A549 (cell line): ENCODE results near the gene NDRG4. TPM values are rescaled to one million over a fixed set of nuclear protein-coding genes. Genes with fewer than 3 reads are reported as not detected.

Source experiments
- ATAC-seq, 2 experiments: fragments of 200-7000 bp in 1 of 2; fragments of >200 bp in 1 of 2; cut with Nextera tagmentation in 1 of 2; cut with Tn5 transposase in 1 of 2; 3 replicates each; pipeline versions ENCODE4 v1.8.0 to v1.9.1; 2018 to 2020; ENCODE audit warnings: mild to moderate bottlenecking in 1 of 2, moderate library complexity in 1 of 2
- CTCF ChIA-PET: fragments of 300-600 bp; sonication (Branson Sonifier 250); formaldehyde crosslinking; extraction: SDS; loops from one replicate; lab custom pipeline; 2021; ENCODE audit warnings: antibody characterized with exemption, inconsistent platforms; lab: Yijun Ruan, JAX
- POLR2A ChIA-PET: fragments of 350-600 bp; formaldehyde crosslinking; extraction: SDS; loops from one replicate; lab custom pipeline; 2021; ENCODE audit warnings: antibody characterized with exemption, inconsistent platforms; lab: Yijun Ruan, JAX
- DNase-seq, 2 experiments: peaks; one replicate each; pipeline versions ENCODE4 v3.0.0 to v3.0.0-alpha.2; 2011 to 2016; ENCODE audit warnings: low read depth in 1 of 2, low spot score in 1 of 2
- FAIRE-seq: peaks from 2 replicates; lab custom pipeline; 2011; peaks lifted over from hg19 to GRCh38; lab: Jason Lieb, UNC
- H3K27ac ChIP-seq, 2 experiments: fragments of >200 bp; sonication (Bioruptor Twin); formaldehyde crosslinking; 3 replicates each; pipeline ENCODE4 v1.5.1; 2016 to 2017
- H3K4me1 ChIP-seq: fragments of >200 bp; sonication (Bioruptor Twin); formaldehyde crosslinking; 3 replicates; pipeline ENCODE4 v1.6.1; 2016
- H3K4me2 ChIP-seq: fragments of >200 bp; sonication (Bioruptor Twin); formaldehyde crosslinking; 3 replicates; pipeline ENCODE4 v1.6.1; 2016
- H3K4me3 ChIP-seq: fragments of >200 bp; sonication (Bioruptor Twin); formaldehyde crosslinking; 3 replicates; pipeline ENCODE4 v1.5.1; 2016
- H3K9me3 ChIP-seq: fragments of >200 bp; sonication (Bioruptor Twin); formaldehyde crosslinking; 3 replicates; pipeline ENCODE4 v1.6.1; 2016
- BHLHE40 ChIP-seq: IDR thresholded peaks from 2 replicates; pipeline ENCODE4 v1.6.1; 2012; ENCODE audit warnings: low read depth, low read length, inconsistent platforms
- CBX2 ChIP-seq: fragments of 200-600 bp; sonication (generic); IDR thresholded peaks from 2 replicates; pipeline ENCODE4 v1.6.1; 2016; ENCODE audit warnings: low read depth, mild to moderate bottlenecking, borderline replicate concordance
- CBX8 ChIP-seq: fragments of 200-600 bp; sonication (generic); IDR thresholded peaks from 2 replicates; pipeline ENCODE4 v1.6.1; 2016
- CEBPB ChIP-seq, 2 experiments: fragments of >200 bp in 1 of 2; sonication (Bioruptor Twin) in 1 of 2; formaldehyde crosslinking in 1 of 2; IDR thresholded peaks; 2 replicates each; pipeline ENCODE4 v1.6.1; 2012 to 2016
- CHD4 ChIP-seq: fragments of 200-600 bp; sonication (generic); IDR thresholded peaks from 2 replicates; pipeline ENCODE4 v1.6.1; 2016; ENCODE audit warnings: antibody characterized with exemption, mild to moderate bottlenecking, borderline replicate concordance
- CTCF ChIP-seq: fragments of >200 bp; sonication (Bioruptor Twin); formaldehyde crosslinking; IDR thresholded peaks from 3 replicates; pipeline ENCODE4 v1.5.1; 2016
- ESRRA ChIP-seq: fragments of 150-350 bp; IDR thresholded peaks from 2 replicates; pipeline ENCODE4 v1.6.1; 2014; ENCODE audit warnings: mild to moderate bottlenecking, low read length, borderline replicate concordance
- FOXS1 ChIP-seq: fragments of 250-450 bp; sonication (Bioruptor Pico); IDR thresholded peaks from 2 replicates; pipeline ENCODE4 v1.5.0; 2020; ENCODE audit warnings: mild to moderate bottlenecking, moderate library complexity
- HEYL ChIP-seq: fragments of 250-450 bp; sonication (Bioruptor Pico); IDR thresholded peaks from 2 replicates; pipeline ENCODE4 v1.8.0; 2021; ENCODE audit warnings: mild to moderate bottlenecking, moderate library complexity
- HMGXB4 ChIP-seq: fragments of 250-450 bp; sonication (Bioruptor Pico); IDR thresholded peaks from 2 replicates; pipeline ENCODE4 v1.5.0; 2021; ENCODE audit warnings: mild to moderate bottlenecking, moderate library complexity, borderline replicate concordance
- HOXA7 ChIP-seq: fragments of 250-450 bp; sonication (Bioruptor Pico); IDR thresholded peaks from 2 replicates; pipeline ENCODE4 v1.5.0; 2020; ENCODE audit warnings: mild to moderate bottlenecking, moderate library complexity
- JUNB ChIP-seq: fragments of >200 bp; sonication (Bioruptor Twin); formaldehyde crosslinking; IDR thresholded peaks from 2 replicates; pipeline ENCODE4 v1.6.1; 2016
- MAFK ChIP-seq: fragments of 450-650 bp; IDR thresholded peaks from 2 replicates; pipeline ENCODE4 v1.6.1; 2014; ENCODE audit not compliant: partially characterized antibody
- MAZ ChIP-seq: fragments of 150-350 bp; IDR thresholded peaks from 2 replicates; pipeline ENCODE4 v1.6.1; 2014; ENCODE audit warnings: antibody characterized with exemption, low read depth, low read length, borderline replicate concordance
- PHF8 ChIP-seq: fragments of 200-600 bp; sonication (generic); IDR thresholded peaks from 2 replicates; pipeline ENCODE4 v1.6.1; 2016; ENCODE audit warnings: low read depth, mild to moderate bottlenecking, antibody characterized with exemption, moderate library complexity, borderline replicate concordance
- RAD21 ChIP-seq, 2 experiments: fragments of >200 bp in 1 of 2; sonication (Bioruptor Twin) in 1 of 2; formaldehyde crosslinking in 1 of 2; IDR thresholded peaks in 1 of 2; conservative IDR thresholded peaks in 1 of 2; 2 replicates in 1 of 2; 3 replicates in 1 of 2; pipeline ENCODE4 v1.6.1; 2012 to 2018; ENCODE audit warnings: inconsistent platforms in 1 of 2
- REST ChIP-seq: fragments of 200-600 bp; sonication (generic); IDR thresholded peaks from 2 replicates; pipeline ENCODE4 v1.6.1; 2016; ENCODE audit warnings: antibody characterized with exemption, mild to moderate bottlenecking, moderate library complexity
- RFX5 ChIP-seq: fragments of 450-650 bp; IDR thresholded peaks from 2 replicates; pipeline ENCODE4 v1.7.1; 2014; ENCODE audit warnings: antibody characterized with exemption, mild to moderate bottlenecking, moderate library complexity
- RNF2 ChIP-seq: fragments of 200-600 bp; sonication (generic); IDR thresholded peaks from 2 replicates; pipeline ENCODE4 v1.6.1; 2016; ENCODE audit warnings: low read depth, mild to moderate bottlenecking, antibody characterized with exemption, moderate library complexity, borderline replicate concordance
- ZSCAN20 ChIP-seq: fragments of 250-450 bp; sonication (Bioruptor Pico); IDR thresholded peaks from 2 replicates; pipeline ENCODE4 v1.8.0; 2022; ENCODE audit warnings: mild to moderate bottlenecking, moderate library complexity
- WGBS: methylation state at CpG from one replicate; pipeline ENCODE4 v1.1.6; 2017; ENCODE audit errors: missing lambda C conversion rate; 5-methylcytosine and 5-hydroxymethylcytosine counted together
- polyA plus RNA-seq, 4 experiments: library from polyadenylated mRNA; depleted of rRNA in 3 of 4; stranded (reverse); fragments of >200 nt; fragmentation: RNase III in 1 of 4; extraction: RNeasy Plus Mini Kit Qiagen cat#74134 plus additional on column Dnase treatment in 1 of 4; gene quantifications; 2 replicates in 3 of 4; 3 replicates in 1 of 4; pipeline ENCODE4 v1.2.3, GENCODE V29; 2011 to 2017
- TF ChIP-seq, protein P1 (sequence below): fragments of 150-350 bp; IDR thresholded peaks from 2 replicates; pipeline ENCODE4 v1.6.1; 2014; ENCODE audit warnings: low read depth, mild to moderate bottlenecking, low read length
- TF ChIP-seq, protein P2 (sequence below): IDR thresholded peaks from 2 replicates; pipeline ENCODE4 v1.6.1; 2012
- TF ChIP-seq, protein P3 (sequence below): IDR thresholded peaks from 2 replicates; pipeline ENCODE4 v1.6.1; 2012
- TF ChIP-seq, protein P4 (sequence below): fragments of 250-450 bp; sonication (Bioruptor Pico); IDR thresholded peaks from 2 replicates; pipeline ENCODE4 v1.5.0; 2020; ENCODE audit warnings: low read depth, mild to moderate bottlenecking, moderate library complexity

Gene NDRG4
- polyA plus RNA-seq, 2 of the 4 experiments (the other 2 are of a cell fraction), result 8.1 to 21.3 TPM

- Histone ChIP-seq H3K4me3 (no peak overlapping the region), H3K4me2 (no peak overlapping the region), H3K27ac (no peak overlapping the region), H3K9me3 (no peaks in the 10 kb centered on the region), H3K4me1 (no peaks in the 10 kb centered on the region)
- ChIA-PET CTCF (interaction anchor here (1.0 to 1.2 kb wide), 4 partner anchors 10 to 42 kb away, joined by 3 to 5 read pairs (median 4); no protein-coding TSS in a partner anchor), POLR2A (no interaction called here)
- no peak for FAIRE-seq
- ATAC-seq, result no peak
- WGBS, result 91% methylated on average over 10 of the region's 10 CpGs
- no peak for DNase-seq
- TF ChIP-seq MAZ, result no peak
- TF ChIP-seq ESRRA, result no peak
- no peak for TF ChIP-seq BHLHE40
- TF ChIP-seq CEBPB (IDR thresholded peaks at IDR 0.05), result no peak
- TF ChIP-seq, protein P1, sequence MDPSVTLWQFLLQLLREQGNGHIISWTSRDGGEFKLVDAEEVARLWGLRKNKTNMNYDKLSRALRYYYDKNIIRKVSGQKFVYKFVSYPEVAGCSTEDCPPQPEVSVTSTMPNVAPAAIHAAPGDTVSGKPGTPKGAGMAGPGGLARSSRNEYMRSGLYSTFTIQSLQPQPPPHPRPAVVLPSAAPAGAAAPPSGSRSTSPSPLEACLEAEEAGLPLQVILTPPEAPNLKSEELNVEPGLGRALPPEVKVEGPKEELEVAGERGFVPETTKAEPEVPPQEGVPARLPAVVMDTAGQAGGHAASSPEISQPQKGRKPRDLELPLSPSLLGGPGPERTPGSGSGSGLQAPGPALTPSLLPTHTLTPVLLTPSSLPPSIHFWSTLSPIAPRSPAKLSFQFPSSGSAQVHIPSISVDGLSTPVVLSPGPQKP, result no peak
- TF ChIP-seq HEYL, result no peak
- TF ChIP-seq FOXS1 (CRISPR knock-in tag), result no peak
- no peak for TF ChIP-seq RFX5
- TF ChIP-seq RAD21 (conservative IDR thresholded peaks at IDR 0.05 in 1 of 2, IDR thresholded peaks at IDR 0.05 in 1 of 2), result no peak
- TF ChIP-seq RNF2, result no peak
- TF ChIP-seq REST, result no peak
- TF ChIP-seq HOXA7 (CRISPR knock-in tag), result no peak
- TF ChIP-seq CHD4, result no peak
- TF ChIP-seq, protein P2, sequence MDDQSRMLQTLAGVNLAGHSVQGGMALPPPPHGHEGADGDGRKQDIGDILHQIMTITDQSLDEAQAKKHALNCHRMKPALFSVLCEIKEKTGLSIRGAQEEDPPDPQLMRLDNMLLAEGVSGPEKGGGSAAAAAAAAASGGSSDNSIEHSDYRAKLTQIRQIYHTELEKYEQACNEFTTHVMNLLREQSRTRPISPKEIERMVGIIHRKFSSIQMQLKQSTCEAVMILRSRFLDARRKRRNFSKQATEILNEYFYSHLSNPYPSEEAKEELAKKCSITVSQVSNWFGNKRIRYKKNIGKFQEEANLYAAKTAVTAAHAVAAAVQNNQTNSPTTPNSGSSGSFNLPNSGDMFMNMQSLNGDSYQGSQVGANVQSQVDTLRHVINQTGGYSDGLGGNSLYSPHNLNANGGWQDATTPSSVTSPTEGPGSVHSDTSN, result no peak
- no peak for TF ChIP-seq ZSCAN20 (CRISPR knock-in tag)
- TF ChIP-seq CBX8, result no peak
- TF ChIP-seq, protein P3, sequence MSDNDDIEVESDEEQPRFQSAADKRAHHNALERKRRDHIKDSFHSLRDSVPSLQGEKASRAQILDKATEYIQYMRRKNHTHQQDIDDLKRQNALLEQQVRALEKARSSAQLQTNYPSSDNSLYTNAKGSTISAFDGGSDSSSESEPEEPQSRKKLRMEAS, result no peak
Observed at GRCh38 chr16:58537124-58537906, 37.4 kb downstream of the NDRG4 start.

GRCh38 chr16:58541711-58542110 is 41.8 kb downstream of the NDRG4 start:
- Histone ChIP-seq H3K4me2 (no peak overlapping the region), H3K27ac (no peak overlapping the region), H3K4me3 (no peak overlapping the region), H3K9me3 (no peaks in the 10 kb centered on the region), H3K4me1 (no peaks in the 10 kb centered on the region)
- DNase-seq (no peak), FAIRE-seq (no peak), ATAC-seq (no peak)
- 89% methylated on average over 2 of the region's 2 CpGs for WGBS
- ChIA-PET POLR2A (interaction anchor here (0.6 kb wide), 1 partner anchor 1664 kb away, joined by 3 read pairs; no protein-coding TSS in a partner anchor), CTCF (interaction anchor here (0.6 to 1.5 kb wide), 5 partner anchors 22 to 1446 kb away, joined by 3 to 4 read pairs (median 3); no protein-coding TSS in a partner anchor)
- TF ChIP-seq HMGXB4 (no peak), JUNB (no peak), CBX8 (no peak), ESRRA (no peak), CBX2 (no peak), PHF8 (no peak), MAFK (no peak), CTCF (no peak), MAZ (no peak)
- TF ChIP-seq, protein P4, sequence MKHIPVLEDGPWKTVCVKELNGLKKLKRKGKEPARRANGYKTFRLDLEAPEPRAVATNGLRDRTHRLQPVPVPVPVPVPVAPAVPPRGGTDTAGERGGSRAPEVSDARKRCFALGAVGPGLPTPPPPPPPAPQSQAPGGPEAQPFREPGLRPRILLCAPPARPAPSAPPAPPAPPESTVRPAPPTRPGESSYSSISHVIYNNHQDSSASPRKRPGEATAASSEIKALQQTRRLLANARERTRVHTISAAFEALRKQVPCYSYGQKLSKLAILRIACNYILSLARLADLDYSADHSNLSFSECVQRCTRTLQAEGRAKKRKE (CRISPR knock-in tag), result no peak
